Neural cell (in vitro differentiated cells): ENCODE data around the gene RPS17. TPM values are rescaled to one million over a fixed set of nuclear protein-coding genes. Genes with fewer than 3 reads are reported as not detected.

ENCODE experiments used
- H2AFZ ChIP-seq: fragments of 200-600, 300-800 bp; sonication (generic), shearing (Covaris generic); 2 replicates; pipeline ENCODE4 v1.6.0; 2014; ENCODE audit warnings: low read depth, mild to moderate bottlenecking, antibody characterized with exemption, low read length, moderate library complexity
- H3F3A ChIP-seq: fragments of 200-600 bp; shearing (Covaris generic); 2 replicates; pipeline ENCODE4 v1.6.1; 2016; ENCODE audit warnings: mild to moderate bottlenecking, moderate library complexity, mixed read lengths, antibody characterized with exemption, low read length; ENCODE audit not compliant: insufficient read depth, poor library complexity, severe bottlenecking
- H3K27ac ChIP-seq: fragments of 200-600, 300-800 bp; sonication (generic), shearing (Covaris generic); 2 replicates; pipeline ENCODE4 v1.5.1; 2014; ENCODE audit warnings: mild to moderate bottlenecking, low read length, moderate library complexity
- H3K27me3 ChIP-seq: fragments of 300-800, 200-600 bp; sonication (generic), shearing (Covaris generic); 2 replicates; pipeline ENCODE4 v1.6.0; 2014; ENCODE audit warnings: mild to moderate bottlenecking, low read depth, low read length, moderate library complexity; ENCODE audit not compliant: insufficient read depth
- H3K36me3 ChIP-seq: fragments of 300-800, 200-600 bp; sonication (generic), shearing (Covaris generic); 2 replicates; pipeline ENCODE4 v1.5.1; 2014; ENCODE audit warnings: mild to moderate bottlenecking, antibody characterized with exemption, low read length, moderate library complexity; ENCODE audit not compliant: insufficient read depth
- H3K4me2 ChIP-seq: fragments of 300-800, 200-600 bp; sonication (generic), shearing (Covaris generic); 2 replicates; pipeline ENCODE4 v1.6.0; 2014; ENCODE audit warnings: mild to moderate bottlenecking, low read length
- H3K4me3 ChIP-seq: fragments of 300-800, 200-600 bp; sonication (generic), shearing (Covaris generic); 2 replicates; pipeline ENCODE4 v1.5.1; 2014; ENCODE audit warnings: mild to moderate bottlenecking, low read length, moderate library complexity
- H3K79me2 ChIP-seq: fragments of 200-600 bp; shearing (Covaris generic); replicated peaks from 2 replicates; pipeline ENCODE4 v1.6.0; 2014; ENCODE audit warnings: mild to moderate bottlenecking, low read length, moderate library complexity; ENCODE audit not compliant: insufficient read depth
- H3K9ac ChIP-seq: fragments of 300-800, 200-600 bp; sonication (generic), shearing (Covaris generic); 2 replicates; pipeline ENCODE4 v1.6.1; 2016; ENCODE audit warnings: mild to moderate bottlenecking, low read length, mixed read lengths
- H3K9me2 ChIP-seq: fragments of 200-600 bp; shearing (Covaris generic); 2 replicates; pipeline ENCODE4 v1.6.1; 2016; ENCODE audit warnings: mild to moderate bottlenecking, low read length, mixed read lengths; ENCODE audit not compliant: insufficient read depth
- H3K9me3 ChIP-seq: fragments of 200-600, 300-800 bp; sonication (generic), shearing (Covaris generic); 2 replicates; pipeline ENCODE4 v1.6.1; 2016; ENCODE audit warnings: mild to moderate bottlenecking, mixed run types, low read length, moderate library complexity, mixed read lengths
- H4K20me1 ChIP-seq: fragments of 200-600 bp; shearing (Covaris generic); 2 replicates; pipeline ENCODE4 v1.6.1; 2016; ENCODE audit warnings: mild to moderate bottlenecking, mixed run types; ENCODE audit not compliant: insufficient read depth
- EP300 ChIP-seq: fragments of 450-650 bp; conservative IDR thresholded peaks from 2 replicates; pipeline ENCODE4 v1.6.1; 2014; ENCODE audit warnings: antibody characterized with exemption, mild to moderate bottlenecking, moderate library complexity; ENCODE audit not compliant: poor library complexity, severe bottlenecking
- EZH2 ChIP-seq: fragments of 200-600, 300-800 bp; shearing (Covaris generic), sonication (generic); IDR thresholded peaks from 2 replicates; pipeline ENCODE4 v1.6.1; 2014; ENCODE audit warnings: antibody characterized with exemption, low read length, borderline replicate concordance, mild to moderate bottlenecking; ENCODE audit not compliant: insufficient read depth, poor library complexity, severe bottlenecking
- MXI1 ChIP-seq: fragments of 450-650 bp; conservative IDR thresholded peaks from 2 replicates; pipeline ENCODE4 v1.6.1; 2014; ENCODE audit warnings: antibody characterized with exemption, mild to moderate bottlenecking; ENCODE audit not compliant: poor library complexity, severe bottlenecking
- POLR2AphosphoS5 ChIP-seq: IDR thresholded peaks from 2 replicates; pipeline ENCODE4 v1.6.1; 2012
- RAD21 ChIP-seq: fragments of 450-650 bp; conservative IDR thresholded peaks from 2 replicates; pipeline ENCODE4 v1.6.1; 2014; ENCODE audit warnings: antibody characterized with exemption, mild to moderate bottlenecking, moderate library complexity
- REST ChIP-seq: IDR thresholded peaks from 2 replicates; pipeline ENCODE4 v1.6.1; 2012; ENCODE audit warnings: borderline replicate concordance
- SMC3 ChIP-seq: fragments of 450-650 bp; conservative IDR thresholded peaks from 2 replicates; pipeline ENCODE4 v1.6.1; 2014; ENCODE audit warnings: antibody characterized with exemption, mild to moderate bottlenecking, moderate library complexity; ENCODE audit not compliant: poor library complexity
- TAF1 ChIP-seq: IDR thresholded peaks from 2 replicates; pipeline ENCODE4 v1.6.1; 2012; ENCODE audit warnings: low read depth
- polyA plus RNA-seq: library from polyadenylated mRNA; depleted of rRNA; stranded (reverse); fragments of >200 nt; gene quantifications from 2 replicates; pipeline ENCODE4 v1.2.3, GENCODE V29; 2014
- TF ChIP-seq, protein P1 (sequence below): fragments of 450-650 bp; IDR thresholded peaks from 2 replicates; pipeline ENCODE4 v1.5.1; 2014; ENCODE audit warnings: antibody characterized with exemption, mild to moderate bottlenecking, moderate library complexity; ENCODE audit not compliant: poor library complexity, severe bottlenecking

RPS17 gene
- polyA plus RNA-seq, 1 donor from 2014 or later: 2,561 TPM

GRCh38 chr15:82585072-82585471 is 44.8 kb upstream of the RPS17 start:
- no peak overlapping the region for H3K9ac ChIP-seq
- no peaks in the 10 kb centered on the region for H3K79me2 ChIP-seq
- H3K4me3 ChIP-seq: no peak overlapping the region
- H3K4me2 ChIP-seq: no peak overlapping the region
- no peak overlapping the region for H3K27ac ChIP-seq
- H2AFZ ChIP-seq: no peak overlapping the region
- TF ChIP-seq, protein P1, sequence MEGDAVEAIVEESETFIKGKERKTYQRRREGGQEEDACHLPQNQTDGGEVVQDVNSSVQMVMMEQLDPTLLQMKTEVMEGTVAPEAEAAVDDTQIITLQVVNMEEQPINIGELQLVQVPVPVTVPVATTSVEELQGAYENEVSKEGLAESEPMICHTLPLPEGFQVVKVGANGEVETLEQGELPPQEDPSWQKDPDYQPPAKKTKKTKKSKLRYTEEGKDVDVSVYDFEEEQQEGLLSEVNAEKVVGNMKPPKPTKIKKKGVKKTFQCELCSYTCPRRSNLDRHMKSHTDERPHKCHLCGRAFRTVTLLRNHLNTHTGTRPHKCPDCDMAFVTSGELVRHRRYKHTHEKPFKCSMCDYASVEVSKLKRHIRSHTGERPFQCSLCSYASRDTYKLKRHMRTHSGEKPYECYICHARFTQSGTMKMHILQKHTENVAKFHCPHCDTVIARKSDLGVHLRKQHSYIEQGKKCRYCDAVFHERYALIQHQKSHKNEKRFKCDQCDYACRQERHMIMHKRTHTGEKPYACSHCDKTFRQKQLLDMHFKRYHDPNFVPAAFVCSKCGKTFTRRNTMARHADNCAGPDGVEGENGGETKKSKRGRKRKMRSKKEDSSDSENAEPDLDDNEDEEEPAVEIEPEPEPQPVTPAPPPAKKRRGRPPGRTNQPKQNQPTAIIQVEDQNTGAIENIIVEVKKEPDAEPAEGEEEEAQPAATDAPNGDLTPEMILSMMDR: no peak
- TF ChIP-seq EZH2: no peak
- no peak for TF ChIP-seq RAD21
- no peak for TF ChIP-seq REST
- TF ChIP-seq SMC3: no peak
- TF ChIP-seq MXI1: no peak
- TF ChIP-seq EP300: no peak
- no peak for TF ChIP-seq POLR2AphosphoS5
- TF ChIP-seq TAF1: no peak
- no peaks in the 10 kb centered on the region for H3K9me2 ChIP-seq
- H3K27me3 ChIP-seq: no peaks in the 10 kb centered on the region
- no peaks in the 10 kb centered on the region for H3K9me3 ChIP-seq
- no peaks in the 10 kb centered on the region for H4K20me1 ChIP-seq
- H3F3A ChIP-seq: no peaks in the 10 kb centered on the region
- H3K36me3 ChIP-seq: no peaks in the 10 kb centered on the region

- no peaks in the 10 kb centered on the region for H3K9me2 ChIP-seq
- no peaks in the 10 kb centered on the region for H3K9me3 ChIP-seq
Observed at GRCh38 chr15:82580713-82581112, 40.5 kb upstream of the RPS17 start.

More at GRCh38 chr15:82580713-82581112, 40.5 kb upstream of the RPS17 start:
- Histone ChIP-seq H4K20me1 (no peaks in the 10 kb centered on the region), H3F3A (no peaks in the 10 kb centered on the region), H2AFZ (no peak overlapping the region), H3K27me3 (no peaks in the 10 kb centered on the region), H3K79me2 (no peaks in the 10 kb centered on the region), H3K27ac (no peak overlapping the region), H3K36me3 (no peaks in the 10 kb centered on the region), H3K4me2 (no peak overlapping the region), H3K4me3 (no peak overlapping the region), H3K9ac (no peak overlapping the region)
- TF ChIP-seq MXI1 (no peak), REST (no peak), SMC3 (no peak), POLR2AphosphoS5 (no peak), TAF1 (no peak), EZH2 (no peak), RAD21 (no peak), EP300 (no peak)
- TF ChIP-seq, protein P1: no peak
